GM23338 (cell line): ENCODE data around the gene CYP4Z1. TPM values are rescaled to one million over a fixed set of nuclear protein-coding genes. Genes with fewer than 3 reads are reported as not detected.

Experiments
- ATAC-seq: fragments of 200-7000 bp; cut with Tn5 transposase; 3 replicates; pipeline ENCODE4 v1.9.1; 2020
- DNase-seq: peaks from one replicate; pipeline ENCODE4 v3.0.0-alpha.2; 2015; ENCODE audit warnings: low spot score
- H2AFZ ChIP-seq: fragments of 200-600 bp; sonication (generic); 2 replicates; pipeline ENCODE4 v1.8.0; 2016; ENCODE audit warnings: antibody characterized with exemption, mild to moderate bottlenecking, moderate library complexity
- H3F3A ChIP-seq: fragments of 200-600 bp; sonication (generic); replicated peaks from 2 replicates; pipeline ENCODE4 v1.8.0; 2017; ENCODE audit warnings: antibody characterized with exemption, mixed run types, low read depth
- H3K27ac ChIP-seq: fragments of 200-600 bp; sonication (generic); 2 replicates; pipeline ENCODE4 v1.6.1; 2016; ENCODE audit warnings: low read depth
- H3K27me3 ChIP-seq: fragments of 200-600 bp; sonication (generic); 2 replicates; pipeline ENCODE4 v1.8.0; 2016; ENCODE audit warnings: mild to moderate bottlenecking, mixed run types, moderate library complexity; ENCODE audit not compliant: insufficient read depth
- H3K36me3 ChIP-seq: fragments of 200-600 bp; sonication (generic); 2 replicates; pipeline ENCODE4 v1.8.0; 2016; ENCODE audit warnings: mild to moderate bottlenecking; ENCODE audit not compliant: insufficient read depth
- H3K4me1 ChIP-seq: fragments of 200-600 bp; sonication (generic); 2 replicates; pipeline ENCODE4 v1.8.0; 2016; ENCODE audit warnings: mild to moderate bottlenecking, moderate library complexity; ENCODE audit not compliant: insufficient read depth
- H3K4me2 ChIP-seq: fragments of 200-600 bp; sonication (generic); 2 replicates; pipeline ENCODE4 v1.7.1; 2017; ENCODE audit warnings: mixed run types
- H3K4me3 ChIP-seq: fragments of 200-600 bp; sonication (generic); 2 replicates; pipeline ENCODE4 v1.6.1; 2016; ENCODE audit warnings: mixed run types
- H3K79me2 ChIP-seq: fragments of 200-600 bp; sonication (generic); replicated peaks from 2 replicates; pipeline ENCODE4 v1.8.0; 2017; ENCODE audit warnings: mild to moderate bottlenecking; ENCODE audit not compliant: insufficient read depth
- H3K9me2 ChIP-seq: fragments of 200-600 bp; sonication (generic); 2 replicates; pipeline ENCODE4 v1.8.0; 2017; ENCODE audit not compliant: insufficient read depth
- H4K20me1 ChIP-seq: fragments of 200-600 bp; sonication (generic); replicated peaks from 2 replicates; pipeline ENCODE4 v1.8.0; 2017; ENCODE audit warnings: mild to moderate bottlenecking; ENCODE audit not compliant: insufficient read depth
- H3K27ac Mint-ChIP-seq: 2 replicates; pipeline ENCODE4 v1.8.0; 2020; ENCODE audit warnings: inconsistent platforms, mild to moderate bottlenecking, moderate library complexity, mixed read lengths
- H3K27me3 Mint-ChIP-seq: 3 replicates; pipeline ENCODE4 v1.8.0; 2022; ENCODE audit warnings: low read depth, mild to moderate bottlenecking, moderate library complexity, mixed read lengths, inconsistent platforms; ENCODE audit not compliant: insufficient read depth, poor library complexity
- H3K36me3 Mint-ChIP-seq: 3 replicates; pipeline ENCODE4 v1.8.0; 2021; ENCODE audit warnings: low read depth, mild to moderate bottlenecking, inconsistent platforms, moderate library complexity, mixed read lengths
- H3K4me1 Mint-ChIP-seq: 3 replicates; pipeline ENCODE4 v1.8.0; 2020; ENCODE audit warnings: mild to moderate bottlenecking, inconsistent platforms, mixed read lengths
- H3K4me3 Mint-ChIP-seq: 3 replicates; pipeline ENCODE4 v1.8.0; 2021; ENCODE audit warnings: moderate library complexity, mild to moderate bottlenecking, inconsistent platforms, mixed read lengths
- H3K9me3 Mint-ChIP-seq: 3 replicates; pipeline ENCODE4 v1.8.0; 2020; ENCODE audit warnings: moderate library complexity, mild to moderate bottlenecking, inconsistent platforms, mixed read lengths
- CTCF ChIP-seq, 2 experiments: fragments of 200-600 bp in 1 of 2; sonication (generic) in 1 of 2; conservative IDR thresholded peaks; 2 replicates each; pipeline versions ENCODE4 v1.5.1 to v1.6.1; 2016 to 2017; ENCODE audit warnings: antibody characterized with exemption in 2 of 2, low read depth in 2 of 2, mild to moderate bottlenecking in 2 of 2, moderate library complexity in 1 of 2
- ETS1 ChIP-seq: IDR thresholded peaks from 2 replicates; pipeline ENCODE4 v1.6.1; 2016; ENCODE audit warnings: antibody characterized with exemption
- EZH2phosphoT487 ChIP-seq: fragments of 200-600 bp; sonication (generic); IDR thresholded peaks from one replicate; pipeline ENCODE4 v1.8.1; 2018; ENCODE audit warnings: antibody characterized with exemption; ENCODE audit not compliant: unreplicated experiment
- JUNB ChIP-seq: IDR thresholded peaks from one replicate; pipeline ENCODE4 v1.6.1; 2016; ENCODE audit warnings: antibody characterized with exemption; ENCODE audit not compliant: unreplicated experiment
- NANOG ChIP-seq: IDR thresholded peaks from 2 replicates; pipeline ENCODE4 v1.6.1; 2016; ENCODE audit warnings: antibody characterized with exemption, borderline replicate concordance
- POLR2AphosphoS5 ChIP-seq: IDR thresholded peaks from 2 replicates; pipeline ENCODE4 v1.6.1; 2016; ENCODE audit warnings: antibody characterized with exemption, low read depth
- REST ChIP-seq: IDR thresholded peaks from one replicate; pipeline ENCODE4 v1.6.1; 2018; ENCODE audit warnings: antibody characterized with exemption; ENCODE audit not compliant: unreplicated experiment
- STAT1 ChIP-seq: IDR thresholded peaks from one replicate; pipeline ENCODE4 v1.6.1; 2016; ENCODE audit warnings: antibody characterized with exemption; ENCODE audit not compliant: unreplicated experiment
- ZNF331 ChIP-seq: fragments of 250-450 bp; sonication (Bioruptor Pico); IDR thresholded peaks from 2 replicates; pipeline ENCODE4 v1.5.0; 2020; ENCODE audit warnings: low read depth, mild to moderate bottlenecking, moderate library complexity
- polyA plus RNA-seq: library from polyadenylated mRNA; unstranded; fragments of >200 nt; fragmentation: Nextera tagmentation; extraction: Ambion mirVana; gene quantifications from 2 replicates; pipeline ENCODE4 v1.2.1, GENCODE V29; 2016
- total RNA-seq: library from RNA; depleted of rRNA; stranded (reverse); fragments of >200 nt; shearing (Covaris generic); gene quantifications from 2 replicates; pipeline ENCODE4 v1.2.3, GENCODE V29; 2014

Gene CYP4Z1
- total and polyA plus RNA-seq, 2 experiments from 2014 or later: not detected

GRCh38 chr1:47030170-47030805, 36.7 kb upstream of the CYP4Z1 start:
- Histone ChIP-seq H4K20me1 (no peaks in the 10 kb centered on the region; the same call in 1 of the 2 replicates), H3K27ac (no peak overlapping the region), H3F3A (no peaks in the 10 kb centered on the region), H3K36me3 (no peaks in the 10 kb centered on the region), H3K4me1 (peaks cover 6% of the 10 kb centered on the region; the same call in 1 of the 2 replicates), H3K79me2 (no peaks in the 10 kb centered on the region), H3K27me3 (no peaks in the 10 kb centered on the region), H2AFZ (no peak overlapping the region), H3K4me3 (no peak overlapping the region), H3K9me2 (no peaks in the 10 kb centered on the region), H3K4me2 (no peak overlapping the region)
- no peaks in the 10 kb centered on the region for H3K27me3 Mint-ChIP-seq
- no peak overlapping the region for H3K27ac Mint-ChIP-seq
- no peaks in the 10 kb centered on the region for H3K36me3 Mint-ChIP-seq
- ATAC-seq (no peak), DNase-seq (no peak)
- no peak overlapping the region for H3K4me3 Mint-ChIP-seq
- no peaks in the 10 kb centered on the region for H3K9me3 Mint-ChIP-seq
- peaks cover 10% of the 10 kb centered on the region for H3K4me1 Mint-ChIP-seq
- no peak for TF ChIP-seq ETS1
- TF ChIP-seq CTCF (conservative IDR thresholded peaks at IDR 0.05; ENCODE audit: low read depth in 2 of 2): no peak
- TF ChIP-seq JUNB: no peak

GRCh38 chr1:47031059-47031458, 36.0 kb upstream of the CYP4Z1 start:
- Histone ChIP-seq H3K4me1 (no peaks in the 10 kb centered on the region), H3K27me3 (no peaks in the 10 kb centered on the region), H2AFZ (no peak overlapping the region), H3K4me2 (no peak overlapping the region), H3K4me3 (no peak overlapping the region), H3K9me2 (no peaks in the 10 kb centered on the region), H3K27ac (no peak overlapping the region), H3F3A (no peaks in the 10 kb centered on the region), H3K79me2 (no peaks in the 10 kb centered on the region), H4K20me1 (no peaks in the 10 kb centered on the region; the same call in 1 of the 2 replicates), H3K36me3 (no peaks in the 10 kb centered on the region)
- H3K27me3 Mint-ChIP-seq: no peaks in the 10 kb centered on the region
- H3K36me3 Mint-ChIP-seq: no peaks in the 10 kb centered on the region
- no peak overlapping the region for H3K4me3 Mint-ChIP-seq
- H3K4me1 Mint-ChIP-seq: peaks cover 4% of the 10 kb centered on the region; the same call in 1 of the 3 replicates
- H3K9me3 Mint-ChIP-seq: no peaks in the 10 kb centered on the region
- ATAC-seq: no peak
- no peak for DNase-seq
- no peak overlapping the region for H3K27ac Mint-ChIP-seq
- TF ChIP-seq POLR2AphosphoS5: no peak
- TF ChIP-seq ZNF331 (CRISPR knock-in tag): no peak
- no peak for TF ChIP-seq JUNB
- TF ChIP-seq STAT1: no peak
- TF ChIP-seq NANOG: no peak
- TF ChIP-seq EZH2phosphoT487: no peak
- no peak for TF ChIP-seq REST
- TF ChIP-seq ETS1: no peak
